NB4 (cell line): ENCODE results near the gene ATG9B.

Source experiments
- DNase-seq: peaks from one replicate; pipeline ENCODE4 v3.0.0; 2010; ENCODE audit warnings: low read depth
- H3K4me3 ChIP-seq: one replicate; pipeline ENCODE4 v1.5.1; 2011; ENCODE audit warnings: mild to moderate bottlenecking, low read depth, low read length, moderate library complexity
- CTCF ChIP-seq: IDR thresholded peaks from one replicate; pipeline ENCODE4 v1.5.1; 2012; ENCODE audit warnings: low read depth, low read length
- MAX ChIP-seq: IDR thresholded peaks from 2 replicates; pipeline ENCODE4 v1.6.1; 2011; ENCODE audit warnings: low read depth, low read length
- MYC ChIP-seq: IDR thresholded peaks from 2 replicates; pipeline ENCODE4 v1.6.1; 2011; ENCODE audit warnings: low read depth, low read length
- POLR2A ChIP-seq: IDR thresholded peaks from 2 replicates; pipeline ENCODE4 v1.6.1; 2011; ENCODE audit warnings: mild to moderate bottlenecking; ENCODE audit not compliant: insufficient read length; ENCODE audit errors: extremely low read depth

The ATG9B gene

GRCh38 chr7:151063212-151063561 is 38.9 kb upstream of the ATG9B start:
- no peak overlapping the region for H3K4me3 ChIP-seq
- DNase-seq, result no peak
- TF ChIP-seq MAX, result no peak
- no peak for TF ChIP-seq CTCF
- TF ChIP-seq POLR2A, result no peak
- no peak for TF ChIP-seq MYC

- TF ChIP-seq POLR2A (no peak), CTCF (no peak), MAX (no peak), MYC (no peak)
- DNase-seq, result no peak
- H3K4me3 ChIP-seq, result no peak overlapping the region
These were observed 38.3 kb upstream of the ATG9B start for GRCh38 chr7:151062399-151063211.

- DNase-seq, result no peak
- H3K4me3 ChIP-seq, result no peak overlapping the region
- no peak for TF ChIP-seq CTCF
- TF ChIP-seq MAX, result no peak
These were observed 37.8 kb upstream of the ATG9B start for GRCh38 chr7:151062111-151062398.

- DNase-seq, result peak; percentile 79
- peak overlapping the region; percentile 69 for H3K4me3 ChIP-seq
- TF ChIP-seq POLR2A, result no peak
- no peak for TF ChIP-seq MAX
- no peak for TF ChIP-seq MYC
- TF ChIP-seq CTCF, result no peak
These were observed 37.2 kb upstream of the ATG9B start for GRCh38 chr7:151061213-151062110.

- TF ChIP-seq CTCF, result no peak
- TF ChIP-seq MYC, result no peak
- no peak for TF ChIP-seq MAX
- TF ChIP-seq POLR2A, result no peak
- DNase-seq, result peak; percentile 71
- peak overlapping the region; percentile 69 for H3K4me3 ChIP-seq
These were observed 36.3 kb upstream of the ATG9B start for GRCh38 chr7:151060416-151061212.
